Spleen (tissue), 11 donors: ENCODE results near the gene PDE4A. TPM values are rescaled to one million over a fixed set of nuclear protein-coding genes. Genes with fewer than 3 reads are reported as not detected.
A peak's percentile ranks its signal among the peaks of the same experiment; 100 is the strongest.

Source experiments
- DNase-seq: peaks from one replicate; pipeline ENCODE4 v3.0.0-alpha.2; 2020
- H3K27ac ChIP-seq, 8 donors: fragments of 200-600 bp; sonication (generic) in 7 of 8; 1 replicate in 4 of 8; 2 replicates in 4 of 8; pipeline versions ENCODE4 v1.5.0 to v1.8.0; 2016 to 2021; ENCODE audit warnings: inconsistent platforms in 4 of 8, mild to moderate bottlenecking in 4 of 8, moderate library complexity in 1 of 8
- H3K27me3 ChIP-seq, 7 donors: fragments of 200-600 bp; sonication (generic) in 6 of 7; replicated peaks in 1 of 7; 1 replicate in 4 of 7; 2 replicates in 3 of 7; pipeline versions ENCODE4 v1.5.0 to v1.8.0; 2016 to 2021; ENCODE audit warnings: inconsistent platforms in 3 of 7, mild to moderate bottlenecking in 1 of 7
- H3K36me3 ChIP-seq, 6 donors: fragments of 200-600 bp; sonication (generic) in 5 of 6; 1 replicate in 4 of 6; 2 replicates in 2 of 6; pipeline versions ENCODE4 v1.5.0 to v1.8.0; 2016 to 2021; ENCODE audit warnings: inconsistent platforms in 2 of 6
- H3K4me1 ChIP-seq, 6 donors: fragments of 200-600 bp; sonication (generic) in 5 of 6; 1 replicate in 3 of 6; 2 replicates in 3 of 6; pipeline versions ENCODE4 v1.5.0 to v1.8.0; 2016 to 2021; ENCODE audit warnings: inconsistent platforms in 3 of 6
- H3K4me3 ChIP-seq, 8 donors: fragments of 200-600 bp; sonication (generic) in 7 of 8; 1 replicate in 4 of 8; 2 replicates in 4 of 8; pipeline versions ENCODE4 v1.5.0 to v1.8.0; 2016 to 2021; ENCODE audit warnings: inconsistent platforms in 4 of 8, mild to moderate bottlenecking in 4 of 8, moderate library complexity in 2 of 8
- H3K9me3 ChIP-seq, 8 donors: fragments of 200-600 bp; sonication (generic) in 7 of 8; 1 replicate in 4 of 8; 2 replicates in 4 of 8; pipeline versions ENCODE4 v1.5.0 to v1.8.0; 2016 to 2021; ENCODE audit warnings: inconsistent platforms in 4 of 8
- POLR2A ChIP-seq, 3 donors: fragments of 450-650 bp; IDR thresholded peaks; one replicate each; pipeline ENCODE4 v1.5.1; 2017; ENCODE audit warnings: antibody characterized with exemption in 3 of 3, mild to moderate bottlenecking in 1 of 3
- POLR2AphosphoS5 ChIP-seq, 3 donors: sonication (generic); formaldehyde crosslinking; IDR thresholded peaks; one replicate each; pipeline ENCODE4 v1.5.1; 2017; ENCODE audit warnings: antibody characterized with exemption in 3 of 3
- WGBS, 5 donors: extraction: QIAGEN DNeasy Blood & Tissue Kit in 3 of 5; methylation state at CpG; one replicate each; pipeline versions ENCODE4 v1.1.5 to v1.1.7; 2013 to 2018; 5-methylcytosine and 5-hydroxymethylcytosine counted together
- intact Hi-C: fragments of 100-400 bp; cut with DNase I; formaldehyde crosslinking; loops from one replicate; pipeline ENCODE4 v1.15.0; 2023; ENCODE audit warnings: low total_unique reads
- polyA plus RNA-seq, 3 donors: library from polyadenylated mRNA; stranded (reverse); fragments of 200-250 nt; gene quantifications; one replicate each; pipeline ENCODE4 v1.2.1, GENCODE V29; 2013
- total RNA-seq, 7 donors: library from RNA; depleted of rRNA in 3 of 7; stranded (reverse); fragments of >200 nt in 3 of 7; fragmentation: NEBNext Ultra II Directional in 4 of 7; extraction: Animal tissue kit (Norgen Biotek cat#: 25700) in 4 of 7; gene quantifications; one replicate each; pipeline versions ENCODE4 v1.1.0 to v1.2.1, GENCODE V29; 2016 to 2021
- TF ChIP-seq, protein P1 (sequence below), 11 experiments: fragments of 200-600 bp in 7 of 11; fragments of 450-650 bp in 4 of 11; sonication (generic) in 4 of 11; IDR thresholded peaks in 8 of 11; conservative IDR thresholded peaks in 3 of 11; 1 replicate in 7 of 11; 2 replicates in 4 of 11; pipeline versions ENCODE4 v1.4.0 to v1.8.0; 2016 to 2021; ENCODE audit warnings: antibody characterized with exemption in 11 of 11, inconsistent platforms in 4 of 11, mild to moderate bottlenecking in 1 of 11
- donor health status: healthy with polysubstance abuse.
- donor health status: DM: no; HTN: no; CAD: no; lungs with moderate emphysema.
- donor health status: DM: no; HTN: no; CAD: no.
- donor health status: Bipolar disorder and iron deficiency.
- donor health status: healthy.
- donor health status: DM: no; HTN: no; CAD: no.
- donor health status: DM: yes; HTN: yes; CAD: no.

Gene PDE4A
- total and polyA plus RNA-seq, 10 donors, result 2.1 to 17.3 (median 12.7) TPM

DNA sequence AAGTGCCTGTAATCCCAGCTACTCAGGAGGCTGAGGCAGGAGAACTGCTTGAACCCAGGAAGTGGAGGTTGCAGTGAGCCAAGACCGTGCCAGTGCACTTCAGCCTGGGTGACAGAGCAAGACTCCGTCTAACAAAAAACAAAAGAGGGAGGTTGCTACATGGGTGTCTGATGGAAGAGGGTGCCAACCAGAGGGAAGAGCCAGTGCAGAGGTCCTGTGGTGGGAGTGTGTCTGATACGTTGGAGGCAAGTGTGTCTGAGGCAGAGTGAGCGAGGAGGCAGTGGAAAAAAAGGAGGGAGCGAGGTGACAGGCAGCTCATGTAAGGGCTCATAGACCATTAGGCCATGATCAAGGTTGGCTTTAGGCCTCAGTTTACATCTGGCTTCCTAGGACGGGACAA, 6.8 kb downstream of the PDE4A start:
- Histone ChIP-seq H3K4me3 (no peak overlapping the region), H3K9me3 (no peaks in the 10 kb centered on the region), H3K36me3 (no peaks in the 10 kb centered on the region), H3K27ac (peak overlapping the region in 6 of 8 donors; percentile 2 to 86 (median 54)), H3K4me1 (peaks cover 40 to 96% (median 77%) of the 10 kb centered on the region in 6 donors), H3K27me3 (peaks cover 0 to 91% (median 14%) of the 10 kb centered on the region in 7 donors)
- TF ChIP-seq POLR2A (IDR thresholded peaks at IDR 0.05) (no peak), POLR2AphosphoS5 (IDR thresholded peaks at IDR 0.05) (no peak)
- TF ChIP-seq, protein P1, sequence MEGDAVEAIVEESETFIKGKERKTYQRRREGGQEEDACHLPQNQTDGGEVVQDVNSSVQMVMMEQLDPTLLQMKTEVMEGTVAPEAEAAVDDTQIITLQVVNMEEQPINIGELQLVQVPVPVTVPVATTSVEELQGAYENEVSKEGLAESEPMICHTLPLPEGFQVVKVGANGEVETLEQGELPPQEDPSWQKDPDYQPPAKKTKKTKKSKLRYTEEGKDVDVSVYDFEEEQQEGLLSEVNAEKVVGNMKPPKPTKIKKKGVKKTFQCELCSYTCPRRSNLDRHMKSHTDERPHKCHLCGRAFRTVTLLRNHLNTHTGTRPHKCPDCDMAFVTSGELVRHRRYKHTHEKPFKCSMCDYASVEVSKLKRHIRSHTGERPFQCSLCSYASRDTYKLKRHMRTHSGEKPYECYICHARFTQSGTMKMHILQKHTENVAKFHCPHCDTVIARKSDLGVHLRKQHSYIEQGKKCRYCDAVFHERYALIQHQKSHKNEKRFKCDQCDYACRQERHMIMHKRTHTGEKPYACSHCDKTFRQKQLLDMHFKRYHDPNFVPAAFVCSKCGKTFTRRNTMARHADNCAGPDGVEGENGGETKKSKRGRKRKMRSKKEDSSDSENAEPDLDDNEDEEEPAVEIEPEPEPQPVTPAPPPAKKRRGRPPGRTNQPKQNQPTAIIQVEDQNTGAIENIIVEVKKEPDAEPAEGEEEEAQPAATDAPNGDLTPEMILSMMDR (IDR thresholded peaks at IDR 0.05 in 8 of 11, conservative IDR thresholded peaks at IDR 0.05 in 3 of 11), result no peak
- WGBS, 5 donors, result 84 to 91% (median 88%) methylated on average over 6 of the region's 6 CpGs
- intact Hi-C loops, result no loop called here
- DNase-seq, result no peak

DNA sequence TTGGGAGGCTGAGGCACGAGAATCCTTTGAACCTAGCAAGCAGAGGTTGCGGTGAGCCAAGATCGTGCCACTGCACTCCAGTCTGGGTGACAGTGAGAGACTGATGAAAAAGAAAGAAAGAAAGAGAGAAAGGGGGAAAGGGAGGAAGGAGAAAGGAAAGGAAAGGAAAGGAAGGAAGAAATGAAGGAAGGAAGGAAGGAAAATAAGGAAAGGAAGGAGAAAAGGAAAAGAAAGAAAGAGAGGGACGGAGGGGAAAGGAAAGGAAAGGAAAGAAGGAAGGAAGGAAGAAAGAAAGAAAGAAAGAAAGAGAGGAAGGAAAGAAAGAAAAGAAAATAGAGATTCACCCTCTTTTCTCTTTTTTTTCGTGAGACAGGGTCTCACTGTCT, 8.7 kb downstream of the PDE4A start:
- H3K9me3 ChIP-seq, result no peaks in the 10 kb centered on the region
- no peaks in the 10 kb centered on the region for H3K36me3 ChIP-seq
- TF ChIP-seq POLR2A (IDR thresholded peaks at IDR 0.05) (no peak), POLR2AphosphoS5 (IDR thresholded peaks at IDR 0.05) (no peak)
- TF ChIP-seq, protein P1 (IDR thresholded peaks at IDR 0.05 in 8 of 11, conservative IDR thresholded peaks at IDR 0.05 in 3 of 11), result no peak
- H3K27ac ChIP-seq, result peak overlapping the region in 4 of 8 donors; percentile 41 to 86 (median 72)
- 60 to 71% (median 67%) methylated on average over 5 of the region's 5 CpGs for WGBS, 5 donors
- H3K4me3 ChIP-seq, result no peak overlapping the region
- intact Hi-C loops, result no loop called here
- no peak for DNase-seq
- peaks cover 34 to 91% (median 78%) of the 10 kb centered on the region in 6 donors for H3K4me1 ChIP-seq
- H3K27me3 ChIP-seq, result peaks cover 0 to 83% (median 11%) of the 10 kb centered on the region in 7 donors

DNA sequence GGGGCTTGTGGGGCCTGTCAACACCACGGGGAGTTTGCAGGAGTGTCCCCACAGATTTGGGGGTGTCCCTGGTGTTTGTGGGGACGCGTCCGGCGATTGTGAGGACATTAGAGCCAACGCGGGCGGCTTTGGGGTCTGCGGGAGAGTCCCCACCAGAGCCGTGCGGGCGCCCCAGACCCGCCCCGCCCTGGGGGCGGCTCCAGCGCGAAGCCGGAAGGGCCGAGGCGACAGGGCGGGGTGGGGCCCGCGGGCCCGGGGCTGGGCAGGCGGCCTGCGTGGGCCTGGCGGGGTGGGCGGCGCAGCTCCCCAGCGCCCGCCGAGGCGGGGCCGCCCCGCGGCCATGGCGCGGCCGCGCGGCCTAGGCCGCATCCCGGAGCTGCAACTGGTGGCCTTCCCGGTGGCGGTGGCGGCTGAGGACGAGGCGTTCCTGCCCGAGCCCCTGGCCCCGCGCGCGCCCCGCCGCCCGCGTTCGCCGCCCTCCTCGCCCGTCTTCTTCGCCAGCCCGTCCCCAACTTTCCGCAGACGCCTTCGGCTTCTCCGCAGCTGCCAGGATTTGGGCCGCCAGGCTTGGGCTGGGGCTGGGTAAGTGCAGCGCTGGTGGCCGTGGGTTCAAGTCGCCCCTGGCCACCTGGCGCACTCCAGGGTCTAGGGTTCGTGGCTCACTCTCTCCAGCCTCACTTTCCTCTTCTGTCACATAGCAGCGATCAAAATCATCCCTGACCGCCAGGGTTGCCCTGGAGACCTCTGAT, 10.3 kb downstream of the PDE4A start:
- Histone ChIP-seq H3K27me3 (peaks cover 0 to 66% (median 11%) of the 10 kb centered on the region in 7 donors), H3K9me3 (no peaks in the 10 kb centered on the region), H3K36me3 (no peaks in the 10 kb centered on the region), H3K27ac (peak overlapping the region in 7 of 8 donors; percentile 8 to 86 (median 76)), H3K4me1 (peaks cover 24 to 74% (median 61%) of the 10 kb centered on the region in 6 donors), H3K4me3 (peak overlapping the region; percentile 39 to 79 (median 48))
- 6 to 10% (median 7%) methylated on average over 30 to 75 of the region's 75 CpGs for WGBS, 5 donors
- TF ChIP-seq, protein P1 (IDR thresholded peaks at IDR 0.05 in 8 of 11, conservative IDR thresholded peaks at IDR 0.05 in 3 of 11), result no peak
- TF ChIP-seq POLR2AphosphoS5 (IDR thresholded peaks at IDR 0.05) (peak in 2 of 3 donors; percentile 19 to 25), POLR2A (IDR thresholded peaks at IDR 0.05) (no peak)
- peak; percentile 85 for DNase-seq
- intact Hi-C loops, result no loop called here

DNA sequence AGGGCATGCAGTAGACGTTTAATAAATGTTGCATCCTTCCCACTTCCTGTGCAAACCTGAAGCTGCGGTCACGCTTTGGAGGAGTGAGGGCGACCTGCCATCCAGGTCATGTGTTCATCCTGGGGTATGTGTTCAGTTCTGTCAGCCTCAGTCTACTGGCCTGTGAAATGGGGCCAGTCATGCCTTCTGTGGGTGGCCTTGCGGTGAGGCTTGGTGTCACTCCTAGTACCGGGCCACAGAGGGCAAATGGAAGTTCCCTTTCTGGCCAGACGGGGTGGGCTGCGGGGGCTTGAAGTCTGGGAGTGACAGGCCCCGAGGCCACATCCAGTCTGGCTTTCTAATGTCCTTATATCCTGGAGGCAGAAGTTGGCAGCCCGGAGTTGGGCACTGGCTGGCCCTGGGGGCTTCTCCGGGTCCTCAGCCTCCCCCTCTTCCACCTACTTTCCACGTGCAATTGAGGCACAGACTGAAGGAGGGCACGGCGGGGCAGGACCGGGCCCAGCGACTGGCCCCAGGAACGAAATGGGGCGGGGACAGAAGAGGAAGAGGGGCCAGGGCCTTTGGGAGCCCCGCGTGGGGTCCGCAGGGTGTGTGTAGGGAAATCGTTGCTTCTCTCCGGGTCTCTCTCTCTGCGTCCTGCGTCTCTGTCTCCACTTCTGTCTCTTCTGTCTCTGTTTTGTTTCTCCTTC, 11.1 kb downstream of the PDE4A start:
- 7 to 10% (median 7%) methylated on average over 17 to 25 of the region's 25 CpGs for WGBS, 5 donors
- DNase-seq, result no peak
- TF ChIP-seq POLR2A (IDR thresholded peaks at IDR 0.05), result no peak
- TF ChIP-seq POLR2AphosphoS5 (IDR thresholded peaks at IDR 0.05), result peak in 1 of 3 donors; percentile 58
- TF ChIP-seq, protein P1 (IDR thresholded peaks at IDR 0.05 in 8 of 11, conservative IDR thresholded peaks at IDR 0.05 in 3 of 11), result peak in 5 of 11 experiments; percentile 15 to 41 (median 23)
- Histone ChIP-seq H3K9me3 (no peaks in the 10 kb centered on the region), H3K27ac (peak overlapping the region in 7 of 8 donors; percentile 63 to 86 (median 76)), H3K27me3 (peaks cover 0 to 59% (median 11%) of the 10 kb centered on the region in 7 donors), H3K36me3 (no peaks in the 10 kb centered on the region), H3K4me3 (peak overlapping the region; percentile 39 to 79 (median 48)), H3K4me1 (peaks cover 24 to 74% (median 56%) of the 10 kb centered on the region in 6 donors)
- intact Hi-C loops, result no loop called here
